ENCODE results near the gene CEP170B.
"Not testable (repeated sequence)": the region's sequence is repeated elsewhere in the genome, so short reads cannot be mapped to it uniquely, and the experiment has no call there.

The CEP170B gene

GRCh38 chr14:104933746-104934733 is 69.0 kb downstream of the CEP170B start:
- no peak for DNase-seq

GRCh38 chr14:104935026-104935650 is 70.1 kb downstream of the CEP170B start:
- DNase-seq: no peak

GRCh38 chr14:104935955-104936354 is 70.9 kb downstream of the CEP170B start:
- DNase-seq: no peak

- no peak for DNase-seq
These were observed 71.5 kb downstream of the CEP170B start for GRCh38 chr14:104936361-104937155.

- DNase-seq: no peak
These were observed 72.1 kb downstream of the CEP170B start for GRCh38 chr14:104937161-104937560.

GRCh38 chr14:104937694-104938365 is 72.8 kb downstream of the CEP170B start:
- no peak for DNase-seq

GRCh38 chr14:104938436-104938835 is 73.4 kb downstream of the CEP170B start:
- DNase-seq: no peak

- DNase-seq: no peak
These were observed 73.9 kb downstream of the CEP170B start for GRCh38 chr14:104938960-104939359.

- no peak for DNase-seq
These were observed 74.8 kb downstream of the CEP170B start for GRCh38 chr14:104939666-104940410.

GRCh38 chr14:104940526-104941150 is 75.6 kb downstream of the CEP170B start:
- no peak for DNase-seq

GRCh38 chr14:104941508-104942365 is 76.7 kb downstream of the CEP170B start:
- no peak for DNase-seq

- DNase-seq: no peak
These were observed 77.5 kb downstream of the CEP170B start for GRCh38 chr14:104942586-104942985.

GRCh38 chr14:104943216-104944015 is 78.3 kb downstream of the CEP170B start:
- DNase-seq: not testable (repeated sequence)

GRCh38 chr14:104944016-104944308 is 78.9 kb downstream of the CEP170B start:
- not testable (repeated sequence) for DNase-seq

- DNase-seq: not testable (repeated sequence)
These were observed 79.6 kb downstream of the CEP170B start for GRCh38 chr14:104944436-104945205.

GRCh38 chr14:104945266-104945665 is 80.2 kb downstream of the CEP170B start:
- DNase-seq: not testable (repeated sequence)

All from GDM1 (cell line).